HG03159 (cell line): ENCODE results near the gene STXBP6.

ENCODE experiments used
- ATAC-seq: cut with Tn5 transposase; IDR thresholded peaks from one replicate; pipeline ENCODE4 v1.9.1; 2021; ENCODE audit warnings: mild to moderate bottlenecking, moderate library complexity; ENCODE audit not compliant: unreplicated experiment

STXBP6 gene

GRCh38 chr14:25052921-25053320, 3.0 kb upstream of the STXBP6 start:
- ATAC-seq, result no peak

GRCh38 chr14:25052385-25052784, 2.4 kb upstream of the STXBP6 start:
- ATAC-seq, result no peak

- ATAC-seq, result no peak
Measured at GRCh38 chr14:25050269-25051150, 563 bp upstream of the STXBP6 start.

- ATAC-seq, result no peak
Measured at GRCh38 chr14:25049093-25049567, 817 bp downstream of the STXBP6 start.

- ATAC-seq, result no peak
Measured at GRCh38 chr14:25048170-25049016, 1.6 kb downstream of the STXBP6 start.

- no peak for ATAC-seq
Measured at GRCh38 chr14:25046301-25046943, 3.5 kb downstream of the STXBP6 start.

GRCh38 chr14:25044106-25044698, 5.7 kb downstream of the STXBP6 start:
- no peak for ATAC-seq

GRCh38 chr14:25042362-25043299, 7.3 kb downstream of the STXBP6 start:
- no peak for ATAC-seq

- ATAC-seq, result no peak
Measured at GRCh38 chr14:25041898-25042297, 8.0 kb downstream of the STXBP6 start.

- ATAC-seq, result no peak
Measured at GRCh38 chr14:25041484-25041883, 8.5 kb downstream of the STXBP6 start.

GRCh38 chr14:25039933-25040332, 10.0 kb downstream of the STXBP6 start:
- ATAC-seq, result no peak

GRCh38 chr14:25038044-25038668, 11.8 kb downstream of the STXBP6 start:
- ATAC-seq, result no peak

- no peak for ATAC-seq
Measured at GRCh38 chr14:25037032-25037431, 12.9 kb downstream of the STXBP6 start.

- no peak for ATAC-seq
Measured at GRCh38 chr14:25034803-25035681, 14.9 kb downstream of the STXBP6 start.

GRCh38 chr14:25033358-25033757, 16.6 kb downstream of the STXBP6 start:
- ATAC-seq, result no peak

- no peak for ATAC-seq
Measured at GRCh38 chr14:25032092-25032784, 17.7 kb downstream of the STXBP6 start.

- ATAC-seq, result no peak
Measured at GRCh38 chr14:25026476-25027137, 23.3 kb downstream of the STXBP6 start.
